HG03196 (cell line): ENCODE data around the gene HSPA12A.

Source experiments
- ATAC-seq: cut with Tn5 transposase; IDR thresholded peaks from one replicate; pipeline ENCODE4 v1.9.1; 2021; ENCODE audit not compliant: unreplicated experiment

The HSPA12A gene

DNA sequence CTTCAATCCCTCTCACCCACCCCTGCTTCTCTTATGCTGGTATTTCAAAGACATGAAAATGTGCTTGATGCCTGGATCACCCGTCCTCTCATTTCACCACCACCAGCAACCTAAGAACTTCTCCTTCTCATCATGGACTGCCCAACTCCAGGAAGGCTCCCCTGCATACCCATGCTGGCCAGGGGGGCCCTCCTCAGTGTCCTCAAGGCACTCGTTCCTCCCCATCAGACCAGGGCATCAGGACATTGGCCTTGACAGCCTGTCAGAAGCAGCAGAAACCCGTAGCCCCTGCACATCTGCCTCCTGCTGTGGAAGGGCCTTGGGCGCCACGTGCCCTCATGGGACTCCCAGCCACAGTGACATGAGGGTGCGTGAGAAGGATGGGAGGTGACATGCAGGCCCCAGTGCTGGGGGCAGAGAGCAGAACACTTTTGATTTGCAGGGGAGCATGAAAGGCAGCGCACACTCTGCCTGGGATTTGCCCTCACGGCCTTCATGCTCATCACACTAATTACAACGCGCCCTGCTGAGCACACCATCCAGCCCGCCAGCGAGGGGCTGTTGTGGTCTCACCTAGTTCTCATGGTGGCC lies 1.9 kb upstream of the HSPA12A start:
- no peak for ATAC-seq

DNA sequence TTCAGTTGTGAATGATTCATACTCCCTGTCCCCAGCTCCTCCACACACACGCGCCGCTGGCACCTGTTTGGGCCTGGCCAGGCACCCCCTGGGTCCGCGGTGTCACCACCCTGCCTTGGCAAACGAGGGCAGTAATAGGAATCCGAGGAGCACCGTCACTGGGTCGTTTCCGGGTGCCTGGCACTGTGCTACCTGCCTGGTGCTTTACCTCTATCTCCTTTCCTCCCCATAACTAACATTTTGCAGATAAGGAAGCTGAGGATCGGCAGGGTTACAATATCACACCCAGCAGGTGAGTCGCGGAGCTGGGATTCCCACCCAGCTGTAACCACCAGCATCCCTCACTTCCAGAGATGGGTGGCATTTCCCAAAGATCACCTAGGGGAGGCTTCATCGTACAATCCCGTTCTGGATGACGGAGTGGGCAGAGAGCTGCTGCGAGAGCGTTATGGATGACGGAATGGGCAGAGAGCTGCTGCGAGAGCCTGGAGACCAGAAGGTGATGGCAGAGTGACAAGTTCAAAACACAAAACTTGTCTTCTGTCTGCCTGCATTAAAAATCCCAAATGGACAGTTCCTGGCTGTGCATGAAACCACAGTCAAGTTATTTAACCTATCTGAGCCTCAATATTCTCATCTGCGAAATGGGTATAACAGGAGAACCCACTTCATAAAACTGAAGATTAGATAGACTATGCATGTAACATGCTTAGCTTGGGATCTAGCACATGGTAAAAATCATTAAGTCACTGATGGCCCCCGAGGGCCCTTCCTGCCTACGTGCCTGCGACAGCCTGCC lies 1.1 kb upstream of the HSPA12A start:
- no peak for ATAC-seq

DNA sequence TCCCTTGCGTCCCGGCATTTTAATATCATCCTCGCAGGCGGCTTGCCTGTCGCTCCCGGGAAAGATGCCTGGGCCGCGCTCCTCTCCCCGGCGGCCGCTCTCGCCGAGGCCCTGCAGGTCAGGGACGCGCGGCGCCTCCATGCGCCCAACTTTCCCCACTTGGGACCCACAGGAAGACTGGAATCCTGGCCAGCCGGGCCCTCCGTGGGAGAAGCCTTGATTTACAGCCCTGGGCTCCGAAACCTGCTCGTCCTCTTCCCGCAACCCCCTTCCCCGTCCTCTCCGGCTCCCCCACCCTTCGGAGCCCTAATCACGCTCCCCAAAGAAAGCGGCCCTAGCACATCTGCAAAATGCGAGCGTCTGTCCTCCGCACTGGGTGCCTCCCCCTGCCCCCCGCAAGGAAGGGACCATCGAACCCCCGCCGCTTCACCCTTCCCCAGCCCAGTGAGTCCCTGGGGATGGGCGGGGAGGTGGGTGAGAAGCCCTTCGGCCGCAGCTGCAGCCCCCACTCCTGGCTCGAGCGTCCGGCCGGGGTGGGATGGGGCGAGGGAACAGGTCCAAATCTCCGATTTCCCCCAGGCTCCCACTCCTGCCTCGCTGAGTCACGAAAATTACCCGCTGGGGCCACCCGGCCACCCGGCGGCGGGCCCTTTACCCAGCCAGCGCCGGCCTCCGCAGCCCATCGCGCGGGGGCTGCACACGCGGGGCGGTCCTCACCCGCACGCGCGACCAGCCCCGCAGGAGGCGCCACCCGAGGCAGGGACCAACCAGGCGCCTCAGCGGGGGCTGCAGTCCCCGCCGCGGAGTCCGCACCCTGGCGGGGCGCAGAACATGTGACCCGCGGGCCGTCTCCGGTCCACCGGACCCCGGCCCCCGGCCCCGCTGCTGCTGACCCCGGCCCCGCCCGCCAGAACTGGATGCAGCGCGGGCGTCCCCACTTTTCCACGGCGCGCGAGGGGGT lies 695 bp downstream of the HSPA12A start:
- ATAC-seq, result no peak

DNA sequence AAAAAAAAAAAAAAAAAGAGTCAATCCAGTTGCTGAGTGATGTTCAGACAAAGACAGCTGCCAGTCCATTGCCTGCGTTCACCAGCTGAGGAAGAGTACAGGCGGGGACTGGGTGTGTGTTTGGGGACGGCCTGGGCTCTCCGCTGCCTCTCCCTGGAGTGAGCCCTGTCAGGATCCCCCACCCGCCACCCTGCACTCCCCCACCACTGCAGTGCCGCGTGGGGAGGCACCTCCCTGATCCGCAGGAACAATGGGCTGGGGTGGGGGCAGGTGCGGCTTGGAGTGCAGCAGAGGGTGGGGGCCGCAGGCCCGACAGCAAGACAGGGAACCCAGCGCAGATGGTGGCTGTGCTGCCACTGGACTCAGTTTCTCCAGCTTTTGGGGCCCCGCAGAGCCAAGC lies 1.4 kb downstream of the HSPA12A start:
- no peak for ATAC-seq

DNA sequence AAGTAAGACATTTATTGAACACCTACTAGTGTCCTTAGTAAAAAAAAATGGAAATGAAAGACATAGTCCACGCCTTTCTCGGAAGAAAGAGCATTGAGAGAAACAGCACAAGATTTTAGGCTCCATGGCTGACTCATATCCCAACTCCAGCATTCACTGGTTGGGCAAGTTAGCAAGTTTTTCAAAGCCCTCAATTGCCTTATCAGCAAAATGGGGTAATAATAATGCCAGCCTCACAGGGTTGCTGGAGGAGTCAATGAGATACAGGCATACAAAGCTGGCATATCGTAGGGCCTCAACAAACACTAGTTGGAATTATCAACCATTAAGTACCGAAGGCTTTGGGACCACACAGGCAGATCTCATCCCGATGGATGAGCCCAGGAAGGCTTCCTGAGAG lies 4.0 kb downstream of the HSPA12A start:
- no peak for ATAC-seq

DNA sequence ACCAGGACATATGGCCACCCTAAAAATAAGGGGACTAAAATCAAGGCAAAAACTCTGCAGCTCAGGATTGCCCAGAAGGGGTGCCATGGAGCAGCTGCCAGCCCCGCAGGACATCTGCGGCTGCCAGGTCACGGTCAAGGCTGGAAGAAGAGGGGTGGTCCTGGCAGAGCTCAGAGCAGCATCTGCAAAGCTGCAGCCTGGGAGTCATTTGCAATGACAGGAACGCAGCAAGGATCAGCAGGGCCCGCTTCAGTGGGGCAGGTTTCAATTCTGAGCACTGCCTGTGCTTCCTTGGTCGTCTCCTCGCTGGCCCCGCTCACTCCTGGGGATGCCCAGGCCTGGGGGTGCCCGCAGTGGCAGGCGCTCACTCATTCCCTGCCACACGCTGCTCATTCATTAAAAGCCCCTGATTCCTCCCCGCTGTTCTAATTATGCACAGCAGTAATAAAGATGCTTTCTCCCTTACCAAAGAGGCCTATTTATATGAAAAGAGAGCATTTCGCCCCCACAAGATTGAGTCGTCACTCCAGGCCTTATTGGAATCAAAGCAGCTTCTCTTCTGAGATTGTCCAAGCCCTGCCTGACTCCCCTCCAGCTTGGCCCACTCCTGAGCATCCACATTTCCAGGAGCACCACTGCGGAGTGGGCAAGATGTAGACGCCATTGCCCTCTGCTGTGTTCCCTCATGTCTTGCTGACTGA lies 4.6 kb downstream of the HSPA12A start:
- no peak for ATAC-seq

DNA sequence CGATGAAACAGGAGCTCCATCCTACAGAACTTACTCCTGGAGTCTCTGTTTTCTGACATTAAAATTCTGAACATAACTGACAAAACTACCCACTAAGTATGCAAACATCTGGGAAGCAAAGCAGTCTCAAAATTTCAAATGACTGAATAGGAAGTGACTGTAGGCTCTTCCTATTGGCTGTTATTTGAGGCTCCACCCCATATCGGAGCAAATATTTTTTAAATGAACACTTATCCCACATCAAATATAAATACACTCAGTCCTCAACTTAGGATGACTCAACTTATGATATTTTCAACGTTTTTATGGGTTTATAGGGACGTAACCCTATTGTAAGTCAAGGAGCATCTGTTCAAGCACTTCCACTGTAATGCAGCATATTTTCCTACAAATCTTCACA lies 8.8 kb downstream of the HSPA12A start:
- ATAC-seq, result no peak

DNA sequence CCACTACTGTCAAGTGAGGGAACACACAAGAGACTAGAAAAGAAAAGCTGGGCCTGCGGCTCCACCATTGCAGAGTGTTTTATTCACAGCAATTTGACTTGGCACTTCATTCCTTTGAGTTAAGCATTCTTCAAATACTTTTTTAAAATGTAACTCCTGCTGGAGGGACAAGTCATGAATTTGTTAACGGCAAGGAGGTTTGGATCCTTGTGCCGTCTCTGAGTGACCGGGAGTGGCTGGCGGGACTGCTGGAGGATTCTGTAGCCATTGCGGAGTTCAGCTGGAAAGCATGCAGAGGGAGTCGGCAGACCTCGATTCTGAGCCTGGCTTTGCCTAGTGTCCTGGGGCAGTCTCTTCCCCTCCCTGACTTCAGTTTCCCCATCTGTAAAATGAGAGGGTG lies 9.8 kb downstream of the HSPA12A start:
- no peak for ATAC-seq

DNA sequence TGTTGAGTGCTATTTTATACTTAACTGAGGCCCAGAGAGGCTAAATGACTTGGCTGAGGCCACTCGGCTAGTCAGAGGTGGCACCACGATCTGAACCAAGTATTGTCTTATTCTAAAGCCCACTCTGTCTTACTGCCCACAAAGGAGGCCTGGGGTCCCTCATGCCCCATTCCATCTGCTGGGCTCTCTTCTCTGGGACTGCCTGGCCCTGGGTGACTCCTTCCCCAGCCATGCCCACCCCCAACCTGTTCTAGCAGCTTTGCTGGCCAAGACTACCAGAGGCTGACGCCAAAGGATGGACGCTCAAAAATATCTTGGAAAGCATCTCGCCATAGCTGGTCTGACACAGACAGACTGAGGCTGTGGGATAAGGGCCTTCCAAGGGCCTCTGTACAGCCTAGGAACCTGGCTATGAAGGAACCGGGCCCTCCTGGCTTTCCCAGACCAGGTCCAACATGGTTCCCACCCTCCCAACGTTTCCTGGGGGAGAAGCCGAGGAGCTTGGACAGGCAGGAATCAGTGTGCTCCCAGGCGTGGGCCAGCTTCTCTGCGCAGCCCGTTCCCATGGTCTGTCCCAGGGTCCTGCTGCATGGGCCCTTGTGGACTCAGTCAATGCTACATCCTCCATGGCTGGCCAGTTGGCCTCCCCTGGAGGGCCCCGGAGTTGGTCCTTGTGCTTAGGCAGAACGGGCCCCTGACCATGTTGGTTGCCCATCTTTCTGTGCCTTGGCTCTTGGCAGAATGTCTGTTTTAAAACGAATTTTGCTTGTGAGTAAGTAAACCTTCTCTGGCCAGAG lies 11.7 kb downstream of the HSPA12A start:
- ATAC-seq, result no peak

DNA sequence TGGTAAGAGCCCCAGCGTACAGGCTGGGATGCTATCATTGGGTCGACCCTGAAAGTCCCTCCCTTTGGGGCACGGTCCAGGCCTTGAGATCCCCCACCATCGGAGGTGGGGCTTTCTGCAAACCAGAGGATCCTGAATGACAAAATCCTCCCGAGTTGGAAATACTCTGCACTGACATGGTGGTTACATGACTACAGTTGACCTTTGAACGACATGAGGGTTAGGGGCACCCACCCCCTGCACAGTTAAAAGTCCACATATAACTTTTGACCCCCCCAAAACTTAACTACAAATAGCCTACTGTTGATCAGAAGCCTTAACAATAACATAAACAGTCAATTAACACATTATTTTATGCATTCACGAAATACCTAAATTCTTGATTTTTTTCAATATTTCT lies 13.1 kb downstream of the HSPA12A start:
- ATAC-seq, result no peak

DNA sequence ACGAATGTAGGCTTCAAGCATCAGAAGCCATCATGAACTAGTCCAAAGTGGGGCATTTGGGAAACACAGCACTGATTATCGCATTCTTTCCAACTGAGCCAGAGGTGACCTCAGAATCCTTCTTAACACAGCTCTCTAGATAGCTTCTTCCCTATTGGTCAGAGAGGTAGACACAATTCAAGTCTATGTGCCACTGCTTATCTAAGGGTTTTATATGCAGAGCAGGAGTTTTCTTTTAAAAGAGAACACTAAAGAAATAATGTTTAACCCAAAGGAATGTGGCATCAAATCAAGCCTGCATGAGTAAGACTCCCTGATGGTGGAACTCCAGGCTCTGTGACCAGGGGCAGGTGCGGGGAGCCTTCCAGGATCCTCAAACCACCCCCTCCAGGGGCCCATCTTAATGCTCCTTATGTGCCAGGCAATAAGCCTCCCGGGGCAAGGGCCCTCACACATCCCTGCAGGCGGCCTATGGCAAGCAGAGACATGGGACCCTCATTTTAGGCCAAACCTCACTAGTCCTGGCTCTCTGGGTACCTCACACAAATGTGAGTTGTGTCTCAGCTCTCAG lies 13.8 kb downstream of the HSPA12A start:
- no peak for ATAC-seq

DNA sequence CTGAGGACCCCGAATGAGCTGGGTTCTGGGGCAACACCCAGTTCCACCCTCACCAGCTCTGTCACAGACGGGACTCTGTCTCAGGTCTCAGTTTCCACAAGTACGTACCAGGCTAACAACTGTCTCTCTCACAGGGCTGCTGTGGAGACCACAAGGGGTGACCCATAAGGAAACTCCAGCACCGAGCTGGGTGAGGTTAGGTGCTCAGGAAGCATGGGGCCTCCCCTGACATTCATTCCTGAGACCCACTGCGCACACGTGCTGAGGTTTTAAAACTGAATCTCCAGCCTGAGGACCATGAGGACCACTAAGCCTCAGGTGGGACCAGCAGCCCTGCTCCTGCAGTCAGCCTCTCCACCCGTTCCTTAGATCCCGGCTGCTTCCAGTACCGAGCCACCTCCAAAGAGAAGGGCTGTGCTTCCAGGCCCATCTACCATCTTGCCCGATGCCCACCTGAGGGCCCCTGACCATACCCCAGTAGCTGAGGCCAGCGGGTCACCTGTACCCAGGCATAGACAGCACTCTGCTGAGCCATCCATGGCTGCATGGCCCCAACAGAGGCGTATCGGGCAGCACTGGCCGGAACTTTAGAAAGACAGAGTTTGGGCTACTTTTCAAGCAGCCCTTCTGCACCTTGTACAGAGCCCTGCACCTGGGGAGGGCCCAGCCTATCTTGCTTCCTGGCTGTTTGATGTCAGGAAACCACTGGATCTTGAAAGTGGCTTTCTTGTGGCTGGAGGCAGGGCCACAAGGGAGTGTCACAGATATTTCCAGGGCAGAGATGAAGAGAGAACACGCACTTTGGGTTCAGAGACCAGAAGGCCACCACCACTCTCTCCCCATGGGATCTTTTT lies 18.7 kb downstream of the HSPA12A start:
- ATAC-seq, result no peak

DNA sequence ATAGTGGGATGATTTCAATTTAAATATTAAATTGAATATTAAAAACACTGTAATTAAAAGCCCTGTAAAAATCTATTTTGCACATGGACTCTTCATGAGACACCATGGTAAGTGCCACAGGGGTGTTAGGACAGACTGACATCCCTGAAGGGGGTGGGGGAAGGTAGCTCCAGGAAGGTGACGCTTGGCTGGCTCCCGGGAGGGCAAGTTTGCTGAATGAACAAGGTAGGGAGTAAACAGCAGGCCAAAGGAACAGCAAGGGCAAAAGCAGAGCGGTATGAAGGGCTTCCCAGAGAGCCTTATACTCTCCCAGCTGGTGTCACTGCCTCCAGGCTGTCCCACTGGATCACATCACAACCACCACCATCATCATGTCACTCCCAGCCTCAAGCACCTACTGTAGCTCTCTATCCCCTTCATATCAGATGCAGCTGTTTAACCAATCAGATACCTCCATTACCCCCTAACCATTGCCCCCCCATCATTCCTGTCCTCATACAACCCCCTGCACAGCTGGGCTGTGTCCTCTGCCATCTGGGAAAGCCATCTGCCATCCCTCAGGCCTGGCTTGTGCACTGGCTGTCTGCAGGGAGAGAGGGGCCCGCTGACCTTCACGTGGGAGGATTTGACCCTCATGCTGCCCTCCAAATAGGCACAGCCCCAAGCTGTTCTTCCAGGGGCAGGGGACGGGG lies 19.5 kb downstream of the HSPA12A start:
- no peak for ATAC-seq

DNA sequence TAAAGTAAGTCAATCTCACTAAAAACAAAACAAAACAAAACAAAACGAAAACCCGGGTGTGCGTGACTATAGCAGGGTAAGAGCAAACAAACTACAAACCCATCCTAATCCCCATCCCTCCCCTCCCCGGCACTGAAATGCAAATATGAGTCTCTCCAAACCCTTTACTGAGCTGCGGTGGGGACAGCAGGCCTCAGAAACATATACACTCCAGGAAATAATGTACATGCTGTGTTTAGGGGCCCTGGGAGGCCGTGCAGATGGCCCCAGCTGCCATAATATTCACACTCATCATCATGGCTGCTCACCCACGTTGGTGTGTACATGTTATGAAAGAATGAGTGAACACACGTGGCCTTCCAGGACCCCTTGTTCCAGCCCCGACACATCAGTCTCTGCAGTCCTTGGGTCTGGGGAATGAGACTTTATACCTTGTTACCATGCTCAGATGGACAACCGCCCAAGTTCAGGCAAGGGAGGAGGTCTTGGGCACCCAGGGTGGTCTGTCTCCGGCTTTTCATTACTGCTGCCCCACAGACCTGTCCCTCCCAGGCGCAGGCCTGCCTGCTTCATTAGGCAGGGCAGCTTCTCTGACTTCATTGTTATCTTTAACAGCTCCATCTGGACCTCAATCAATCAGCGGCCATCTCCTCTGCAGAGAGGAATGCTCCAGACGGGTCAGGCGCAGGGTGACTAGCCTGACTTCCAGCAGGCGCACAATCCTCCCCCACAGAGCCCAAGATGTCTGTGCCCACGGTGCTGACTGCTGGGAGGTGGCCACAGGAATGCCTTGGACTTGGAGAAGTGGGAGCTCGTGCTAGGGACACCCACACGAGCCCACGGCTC lies 20.6 kb downstream of the HSPA12A start:
- ATAC-seq, result no peak

DNA sequence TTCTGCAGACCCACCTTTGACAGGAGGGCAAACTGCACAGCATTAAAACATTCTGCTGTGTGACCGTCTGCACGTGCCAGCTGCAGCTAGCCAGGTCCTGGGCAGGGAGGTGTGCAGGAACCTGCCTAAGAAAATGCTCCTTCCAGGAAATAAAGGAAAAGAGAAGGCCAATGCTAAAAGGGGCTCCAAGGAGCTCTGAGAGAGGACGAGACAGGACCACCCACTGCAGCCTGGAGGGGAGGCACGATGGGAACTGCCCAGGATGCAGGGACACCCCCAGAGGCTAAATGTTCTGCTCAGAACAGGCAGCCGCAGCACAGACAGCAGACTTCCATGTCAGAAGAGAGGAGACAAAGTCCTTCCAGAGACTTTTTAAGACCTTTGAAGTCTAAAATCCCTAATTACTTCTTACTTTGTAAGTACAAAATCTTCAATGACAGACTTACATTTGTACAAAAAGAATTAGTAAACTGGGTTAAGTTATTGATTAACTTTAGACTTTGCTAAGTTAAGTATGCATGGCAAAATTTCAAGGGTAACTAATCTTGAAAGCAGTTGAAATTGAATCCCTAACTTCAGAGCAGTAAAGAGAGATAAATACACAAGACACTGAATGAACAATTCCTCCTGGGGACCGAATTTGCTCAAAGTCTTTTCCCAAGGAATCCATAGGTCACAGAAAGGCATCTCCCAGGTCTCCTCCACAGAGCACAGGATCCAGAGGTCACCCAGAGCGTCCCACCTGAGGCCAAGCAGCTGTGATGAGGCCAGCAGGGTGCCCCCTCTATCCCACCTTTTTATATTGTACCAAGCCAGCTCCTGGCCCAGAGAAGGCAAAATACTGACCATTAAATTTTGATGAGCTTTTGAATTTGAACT lies 21.5 kb downstream of the HSPA12A start:
- ATAC-seq, result no peak

DNA sequence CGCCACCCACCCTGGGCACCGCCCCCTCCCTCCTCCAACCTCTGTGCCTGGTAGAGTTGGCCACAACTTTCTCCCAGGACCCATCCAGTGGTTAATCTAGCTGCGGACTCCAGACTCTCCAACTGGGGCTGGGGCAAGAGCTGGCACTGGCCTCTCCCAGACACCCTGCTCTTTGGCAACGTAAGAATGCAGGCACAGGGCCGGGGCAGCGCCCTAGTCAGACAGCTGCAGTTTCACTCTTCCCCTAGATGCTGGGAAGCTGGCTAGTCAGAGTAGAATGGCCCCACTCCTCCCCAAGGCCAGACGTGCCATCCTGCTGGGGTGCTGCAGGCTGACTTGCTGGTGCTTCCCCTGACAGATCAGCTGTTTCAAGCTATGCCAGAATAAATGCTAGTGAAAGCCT lies 22.1 kb downstream of the HSPA12A start:
- ATAC-seq, result no peak

DNA sequence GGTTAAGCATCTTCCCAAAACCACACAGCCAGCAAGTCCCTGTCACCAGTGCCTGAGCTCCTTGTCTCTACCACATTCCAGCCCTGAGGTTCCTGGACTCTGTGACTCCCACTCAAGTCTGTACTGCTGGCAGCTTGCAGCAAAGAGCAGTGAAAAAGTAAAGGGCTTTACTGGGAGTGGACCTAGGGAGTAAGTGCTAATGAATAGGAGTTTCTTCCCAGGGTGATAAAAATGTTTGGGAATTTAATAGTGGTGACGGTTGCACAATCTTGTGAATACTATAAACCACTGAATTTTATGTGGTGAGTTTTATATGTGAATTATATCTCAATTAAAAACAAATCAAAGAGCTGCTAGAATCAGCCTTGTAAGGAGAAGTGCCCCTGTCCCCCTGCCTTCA lies 22.6 kb downstream of the HSPA12A start:
- no peak for ATAC-seq
